ENCODE results near the gene CLSTN1. TPM values are rescaled to one million over a fixed set of nuclear protein-coding genes. Genes with fewer than 3 reads are reported as not detected.

The CLSTN1 gene
- total and polyA plus RNA-seq, 5 donors from 2014 or later = 19.2 to 106 (median 22.7) TPM

GRCh38 chr1:9689011-9689706, 134.6 kb downstream of the CLSTN1 start:
- H3K9me3 ChIP-seq (ENCODE audit: control insufficient read depth in 2 of 2, low read length in 2 of 2) = no peaks in the 10 kb centered on the region
- Mint-ChIP-seq H3K36me3 (peaks cover 18% of the 10 kb centered on the region), H3K4me3 (peak overlapping the region; percentile 76 to 94 (median 84)), H3K4me1 (peaks cover 18 to 79% (median 33%) of the 10 kb centered on the region in 4 donors), H3K27me3 (no peaks in the 10 kb centered on the region), H3K27ac (no peak overlapping the region), H3K9me3 (no peaks in the 10 kb centered on the region)
- ATAC-seq (ENCODE audit: low read depth in 2 of 2) = peak; percentile 79 to 86
- H3K27ac ChIP-seq (ENCODE audit: insufficient read depth, low read length, poor library complexity, severe bottlenecking) = peak overlapping the region; percentile 82
- no peaks in the 10 kb centered on the region for H3K27me3 ChIP-seq (ENCODE audit: control insufficient read depth, insufficient read depth, low read length)
- peaks cover 24% of the 10 kb centered on the region for H3K36me3 ChIP-seq (ENCODE audit: control insufficient read depth, insufficient read depth, low read length)
- H3K4me3 ChIP-seq (ENCODE audit: low read depth, low read length) = peak overlapping the region; percentile 65
- DNase-seq = peak; percentile 71 to 79 (median 78)
- H3K4me1 ChIP-seq (ENCODE audit: control insufficient read depth, insufficient read depth, low read length, poor library complexity, severe bottlenecking) = peaks cover 66% of the 10 kb centered on the region

GRCh38 chr1:9688599-9688998, 135.2 kb downstream of the CLSTN1 start:
- Histone ChIP-seq H3K4me1 (ENCODE audit: control insufficient read depth, insufficient read depth, low read length, poor library complexity, severe bottlenecking) (peaks cover 70% of the 10 kb centered on the region), H3K9me3 (ENCODE audit: control insufficient read depth in 2 of 2, low read length in 2 of 2) (no peaks in the 10 kb centered on the region), H3K27ac (ENCODE audit: insufficient read depth, low read length, poor library complexity, severe bottlenecking) (peak overlapping the region; percentile 82), H3K36me3 (ENCODE audit: control insufficient read depth, insufficient read depth, low read length) (peaks cover 24% of the 10 kb centered on the region), H3K4me3 (ENCODE audit: low read depth, low read length) (peak overlapping the region; percentile 65), H3K27me3 (ENCODE audit: control insufficient read depth, insufficient read depth, low read length) (no peaks in the 10 kb centered on the region)
- Mint-ChIP-seq H3K27me3 (no peaks in the 10 kb centered on the region), H3K9me3 (no peaks in the 10 kb centered on the region), H3K27ac (peak overlapping the region in 2 of 3 donors; percentile 76 to 93), H3K4me1 (peaks cover 18 to 79% (median 35%) of the 10 kb centered on the region in 4 donors), H3K4me3 (peak overlapping the region; percentile 76 to 94 (median 84)), H3K36me3 (peaks cover 16% of the 10 kb centered on the region)
- DNase-seq = no peak
- ATAC-seq (ENCODE audit: low read depth in 2 of 2) = no peak

GRCh38 chr1:9687874-9688582, 135.7 kb downstream of the CLSTN1 start:
- H3K4me1 ChIP-seq (ENCODE audit: control insufficient read depth, insufficient read depth, low read length, poor library complexity, severe bottlenecking) = peaks cover 70% of the 10 kb centered on the region
- H3K27ac Mint-ChIP-seq = peak overlapping the region in 2 of 3 donors; percentile 76 to 94
- DNase-seq = peak in 1 of 3 donors; percentile 16

GRCh38 chr1:9687120-9687873, 136.5 kb downstream of the CLSTN1 start:
- Mint-ChIP-seq H3K4me3 (peak overlapping the region; percentile 76 to 94 (median 84)), H3K4me1 (peaks cover 18 to 83% (median 36%) of the 10 kb centered on the region in 4 donors), H3K27me3 (no peaks in the 10 kb centered on the region), H3K27ac (peak overlapping the region; percentile 68 to 94 (median 79)), H3K9me3 (no peaks in the 10 kb centered on the region), H3K36me3 (peaks cover 13% of the 10 kb centered on the region)
- Histone ChIP-seq H3K4me3 (ENCODE audit: low read depth, low read length) (peak overlapping the region; percentile 66), H3K27me3 (ENCODE audit: control insufficient read depth, insufficient read depth, low read length) (no peaks in the 10 kb centered on the region), H3K27ac (ENCODE audit: insufficient read depth, low read length, poor library complexity, severe bottlenecking) (peak overlapping the region; percentile 82), H3K36me3 (ENCODE audit: control insufficient read depth, insufficient read depth, low read length) (peaks cover 18% of the 10 kb centered on the region), H3K9me3 (ENCODE audit: control insufficient read depth in 2 of 2, low read length in 2 of 2) (no peaks in the 10 kb centered on the region), H3K4me1 (ENCODE audit: control insufficient read depth, insufficient read depth, low read length, poor library complexity, severe bottlenecking) (peaks cover 73% of the 10 kb centered on the region)
- ATAC-seq (ENCODE audit: low read depth in 2 of 2) = peak; percentile 35 to 44
- peak; percentile 38 to 67 (median 66) for DNase-seq

More at GRCh38 chr1:9687874-9688582, 135.7 kb downstream of the CLSTN1 start:
- peak overlapping the region; percentile 82 for H3K27ac ChIP-seq (ENCODE audit: insufficient read depth, low read length, poor library complexity, severe bottlenecking)
- H3K9me3 Mint-ChIP-seq = no peaks in the 10 kb centered on the region
- H3K4me3 ChIP-seq (ENCODE audit: low read depth, low read length) = peak overlapping the region; percentile 66
- H3K4me3 Mint-ChIP-seq = peak overlapping the region; percentile 76 to 94 (median 84)
- no peaks in the 10 kb centered on the region for H3K9me3 ChIP-seq (ENCODE audit: control insufficient read depth in 2 of 2, low read length in 2 of 2)
- H3K36me3 Mint-ChIP-seq = peaks cover 17% of the 10 kb centered on the region
- peaks cover 18 to 83% (median 37%) of the 10 kb centered on the region in 4 donors for H3K4me1 Mint-ChIP-seq
- no peak for ATAC-seq (ENCODE audit: low read depth in 2 of 2)
- no peaks in the 10 kb centered on the region for H3K27me3 ChIP-seq (ENCODE audit: control insufficient read depth, insufficient read depth, low read length)
- peaks cover 23% of the 10 kb centered on the region for H3K36me3 ChIP-seq (ENCODE audit: control insufficient read depth, insufficient read depth, low read length)
- no peaks in the 10 kb centered on the region for H3K27me3 Mint-ChIP-seq

GRCh38 chr1:9684801-9685200, 139.0 kb downstream of the CLSTN1 start:
- Mint-ChIP-seq H3K4me3 (peak overlapping the region in 2 of 4 donors; percentile 4 to 56), H3K27ac (peak overlapping the region in 1 of 3 donors; percentile 78)
- no peak for ATAC-seq (ENCODE audit: low read depth in 2 of 2)

GRCh38 chr1:9680828-9681227, 142.9 kb downstream of the CLSTN1 start:
- Histone ChIP-seq H3K27ac (ENCODE audit: insufficient read depth, low read length, poor library complexity, severe bottlenecking) (peak overlapping the region; percentile 23), H3K4me1 (ENCODE audit: control insufficient read depth, insufficient read depth, low read length, poor library complexity, severe bottlenecking) (peaks cover 40% of the 10 kb centered on the region), H3K27me3 (ENCODE audit: control insufficient read depth, insufficient read depth, low read length) (no peaks in the 10 kb centered on the region), H3K9me3 (ENCODE audit: control insufficient read depth in 2 of 2, low read length in 2 of 2) (no peaks in the 10 kb centered on the region), H3K4me3 (ENCODE audit: low read depth, low read length) (no peak overlapping the region), H3K36me3 (ENCODE audit: control insufficient read depth, insufficient read depth, low read length) (peaks cover 29% of the 10 kb centered on the region)
- peaks cover 9 to 85% (median 42%) of the 10 kb centered on the region in 4 donors for H3K4me1 Mint-ChIP-seq
- no peaks in the 10 kb centered on the region for H3K27me3 Mint-ChIP-seq
- no peak for ATAC-seq (ENCODE audit: low read depth in 2 of 2)
- DNase-seq = no peak
- no peaks in the 10 kb centered on the region for H3K9me3 Mint-ChIP-seq
- peak overlapping the region in 2 of 3 donors; percentile 34 to 65 for H3K27ac Mint-ChIP-seq
- H3K4me3 Mint-ChIP-seq = peak overlapping the region in 3 of 4 donors; percentile 12 to 67 (median 31)
- H3K36me3 Mint-ChIP-seq = peaks cover 19% of the 10 kb centered on the region

More at GRCh38 chr1:9684801-9685200, 139.0 kb downstream of the CLSTN1 start:
- Mint-ChIP-seq H3K4me1 (peaks cover 13 to 78% (median 36%) of the 10 kb centered on the region in 4 donors), H3K27me3 (no peaks in the 10 kb centered on the region), H3K9me3 (no peaks in the 10 kb centered on the region), H3K36me3 (peaks cover 5% of the 10 kb centered on the region)
- no peaks in the 10 kb centered on the region for H3K9me3 ChIP-seq (ENCODE audit: control insufficient read depth in 2 of 2, low read length in 2 of 2)
- H3K27me3 ChIP-seq (ENCODE audit: control insufficient read depth, insufficient read depth, low read length) = no peaks in the 10 kb centered on the region
- no peak overlapping the region for H3K4me3 ChIP-seq (ENCODE audit: low read depth, low read length)
- H3K36me3 ChIP-seq (ENCODE audit: control insufficient read depth, insufficient read depth, low read length) = peaks cover 8% of the 10 kb centered on the region
- H3K27ac ChIP-seq (ENCODE audit: insufficient read depth, low read length, poor library complexity, severe bottlenecking) = peak overlapping the region; percentile 18
- peaks cover 57% of the 10 kb centered on the region for H3K4me1 ChIP-seq (ENCODE audit: control insufficient read depth, insufficient read depth, low read length, poor library complexity, severe bottlenecking)
- no peak for DNase-seq

- peak overlapping the region in 1 of 3 donors; percentile 34 for H3K27ac Mint-ChIP-seq
- H3K36me3 Mint-ChIP-seq = peaks cover 19% of the 10 kb centered on the region
- H3K4me3 ChIP-seq (ENCODE audit: low read depth, low read length) = no peak overlapping the region
- H3K4me3 Mint-ChIP-seq = peak overlapping the region in 1 of 4 donors; percentile 31
- peaks cover 29% of the 10 kb centered on the region for H3K36me3 ChIP-seq (ENCODE audit: control insufficient read depth, insufficient read depth, low read length)
- no peak for DNase-seq
- H3K9me3 ChIP-seq (ENCODE audit: control insufficient read depth in 2 of 2, low read length in 2 of 2) = no peaks in the 10 kb centered on the region
- H3K9me3 Mint-ChIP-seq = no peaks in the 10 kb centered on the region
- no peaks in the 10 kb centered on the region for H3K27me3 Mint-ChIP-seq
- H3K4me1 Mint-ChIP-seq = peaks cover 6 to 84% (median 39%) of the 10 kb centered on the region in 4 donors
- no peaks in the 10 kb centered on the region for H3K27me3 ChIP-seq (ENCODE audit: control insufficient read depth, insufficient read depth, low read length)
- H3K4me1 ChIP-seq (ENCODE audit: control insufficient read depth, insufficient read depth, low read length, poor library complexity, severe bottlenecking) = peaks cover 37% of the 10 kb centered on the region
- no peak for ATAC-seq (ENCODE audit: low read depth in 2 of 2)
- H3K27ac ChIP-seq (ENCODE audit: insufficient read depth, low read length, poor library complexity, severe bottlenecking) = no peak overlapping the region
Observed at GRCh38 chr1:9680091-9680490, 143.7 kb downstream of the CLSTN1 start.

All from CD4-positive, CD25-positive, alpha-beta regulatory T cell (primary cell).